ENCODE data around the gene GNLY.

Gene GNLY

DNA sequence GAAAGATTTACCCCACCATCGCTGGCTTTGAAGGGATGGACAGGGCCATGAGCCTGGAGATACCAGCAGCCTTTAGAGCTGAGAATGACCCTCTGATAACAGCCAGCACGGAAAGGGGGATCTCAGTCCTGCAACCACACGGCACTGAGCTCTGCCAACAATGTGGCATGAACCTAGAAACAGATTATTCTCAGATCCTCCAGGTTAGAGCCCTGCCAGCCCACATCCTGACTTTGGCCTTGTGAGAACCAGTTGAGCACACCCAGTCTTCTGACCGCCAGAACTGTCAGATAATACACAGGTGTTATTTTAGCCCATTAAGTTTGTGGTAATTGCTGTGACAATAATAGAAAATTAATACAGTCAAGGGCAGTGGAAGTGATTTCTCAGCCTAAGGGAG lies 9.4 kb upstream of the GNLY start:
- no peak for DNase-seq (ENCODE audit: low spot score)

DNA sequence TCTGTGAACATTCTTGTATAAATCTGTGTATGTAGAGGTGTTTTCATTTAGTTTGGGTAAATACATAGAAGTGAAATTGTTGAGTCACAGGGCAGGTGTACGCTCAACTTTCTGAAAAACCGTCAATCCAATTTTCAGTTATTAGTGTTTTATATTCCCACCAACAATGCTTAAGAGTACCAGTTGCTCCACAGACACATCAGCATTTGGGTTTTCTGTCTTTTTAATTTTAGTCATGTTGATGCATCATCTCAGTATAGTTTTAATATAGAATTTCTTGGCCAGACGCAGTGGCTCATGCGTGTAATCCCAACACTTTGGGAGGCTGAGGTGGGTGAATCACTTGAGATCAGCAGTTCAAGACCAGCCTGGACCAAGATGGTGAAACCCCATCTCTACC lies 3.2 kb upstream of the GNLY start:
- no peak for DNase-seq (ENCODE audit: low spot score)

DNA sequence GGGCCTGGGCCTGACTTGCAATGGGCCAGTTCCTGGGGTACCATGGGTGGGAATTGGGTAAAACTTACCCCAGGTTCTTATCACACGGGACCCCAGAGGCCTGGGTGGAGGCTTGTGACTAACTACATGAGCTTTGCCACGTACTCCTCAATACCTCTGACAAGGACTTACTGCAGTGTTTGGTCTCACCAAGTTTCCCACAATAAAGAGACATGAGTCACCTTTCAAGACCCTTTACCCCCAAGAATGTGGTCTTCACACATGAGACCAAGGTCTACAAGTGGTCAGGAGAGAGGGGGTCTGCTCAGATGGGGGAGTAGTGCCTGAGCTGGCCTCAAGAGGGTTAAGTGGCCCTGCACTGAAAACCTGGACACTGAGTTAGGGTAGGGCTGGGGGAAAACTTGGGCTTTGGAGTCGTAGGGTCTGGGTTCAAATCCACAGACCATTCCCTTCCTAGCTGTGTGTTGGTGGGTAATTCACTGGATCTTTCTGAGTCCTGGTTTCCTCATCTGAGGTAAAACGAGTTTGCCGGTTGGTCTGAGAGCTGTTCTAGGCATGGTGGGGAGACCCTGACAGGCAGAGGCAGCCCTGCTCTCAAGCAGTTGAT lies 2.0 kb upstream of the GNLY start:
- no peak for DNase-seq (ENCODE audit: low spot score)

DNA sequence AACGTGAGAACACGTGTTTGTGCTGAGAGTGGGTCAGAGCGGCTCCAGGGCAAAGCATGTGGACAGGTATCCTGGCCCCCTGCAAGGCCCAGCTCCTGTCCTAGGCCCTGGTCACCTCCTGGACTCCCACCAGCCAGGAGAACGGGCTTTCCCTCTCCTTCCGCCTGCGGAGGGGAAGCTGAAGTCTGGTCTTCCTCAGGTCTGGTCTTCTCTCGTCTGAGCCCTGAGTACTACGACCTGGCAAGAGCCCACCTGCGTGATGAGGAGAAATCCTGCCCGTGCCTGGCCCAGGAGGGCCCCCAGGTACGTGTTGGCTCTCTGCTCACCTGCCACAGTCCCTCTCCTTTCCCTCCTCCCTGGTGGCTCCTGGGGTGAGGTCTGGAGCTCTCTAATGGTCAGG lies 963 bp downstream of the GNLY start:
- no peak for DNase-seq (ENCODE audit: low spot score)

DNA sequence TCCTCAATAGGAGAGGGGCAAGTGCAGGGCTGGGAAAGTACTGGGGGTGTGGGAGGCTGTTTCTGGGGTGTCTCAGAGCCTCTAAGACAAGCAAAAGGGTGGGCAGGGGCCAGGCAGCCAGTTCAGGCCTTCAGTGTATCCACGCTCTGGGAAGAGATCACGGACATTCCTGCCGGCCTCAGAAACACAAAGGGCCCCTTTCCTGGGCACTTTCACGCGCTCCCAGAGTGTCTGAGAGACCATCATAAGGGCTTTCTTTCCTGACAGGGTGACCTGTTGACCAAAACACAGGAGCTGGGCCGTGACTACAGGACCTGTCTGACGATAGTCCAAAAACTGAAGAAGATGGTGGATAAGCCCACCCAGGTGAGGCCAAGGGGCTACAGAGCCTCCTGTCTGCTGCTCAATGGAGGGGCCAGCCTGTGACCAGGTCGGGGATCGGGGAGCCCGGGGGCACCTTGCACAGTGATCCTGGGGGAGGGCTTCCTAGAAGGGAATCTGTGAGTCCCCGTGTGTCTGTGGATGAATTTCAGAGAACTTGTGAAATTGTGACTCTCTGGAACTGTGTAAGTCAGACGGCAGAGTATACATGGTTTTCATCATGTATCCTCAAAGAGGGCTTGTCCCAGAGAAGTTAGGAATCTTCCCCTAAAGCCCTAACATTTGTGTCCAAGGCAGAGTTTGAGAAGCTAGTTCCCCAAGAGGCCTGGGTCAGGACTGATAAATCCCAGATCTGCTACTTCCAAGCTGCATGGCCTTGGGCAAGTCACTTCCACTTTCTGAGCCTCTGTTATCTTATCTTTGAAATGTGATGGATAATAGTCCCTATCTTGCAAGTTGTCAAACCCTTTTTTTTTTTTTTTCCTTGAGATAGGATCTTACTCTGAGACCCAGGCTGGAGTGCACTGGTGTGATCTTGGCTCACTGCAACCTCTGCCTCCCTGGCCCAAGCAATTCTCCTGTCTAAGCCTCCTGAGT lies 1.8 kb downstream of the GNLY start:
- no peak for DNase-seq (ENCODE audit: low spot score)

DNA sequence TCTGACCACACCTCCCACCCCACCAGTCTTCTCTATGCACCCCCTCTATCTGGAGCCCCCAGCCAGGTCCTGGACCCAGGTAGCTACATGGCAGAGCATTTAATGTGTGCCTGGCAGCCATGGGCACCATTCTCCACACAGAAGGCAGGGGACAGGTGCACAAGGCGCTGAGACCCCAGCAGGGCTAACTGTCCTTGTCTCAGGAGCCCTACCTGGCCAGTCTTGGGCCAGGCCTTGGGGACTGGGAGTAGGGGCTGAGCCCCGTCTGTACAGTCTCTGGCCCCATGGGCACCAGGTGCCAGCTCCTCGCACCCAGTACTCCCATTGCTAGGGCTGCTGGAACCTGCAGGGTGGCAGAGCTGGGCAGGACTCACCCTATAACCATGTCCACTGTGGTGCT lies 2.9 kb downstream of the GNLY start:
- DNase-seq (ENCODE audit: low spot score): no peak

DNA sequence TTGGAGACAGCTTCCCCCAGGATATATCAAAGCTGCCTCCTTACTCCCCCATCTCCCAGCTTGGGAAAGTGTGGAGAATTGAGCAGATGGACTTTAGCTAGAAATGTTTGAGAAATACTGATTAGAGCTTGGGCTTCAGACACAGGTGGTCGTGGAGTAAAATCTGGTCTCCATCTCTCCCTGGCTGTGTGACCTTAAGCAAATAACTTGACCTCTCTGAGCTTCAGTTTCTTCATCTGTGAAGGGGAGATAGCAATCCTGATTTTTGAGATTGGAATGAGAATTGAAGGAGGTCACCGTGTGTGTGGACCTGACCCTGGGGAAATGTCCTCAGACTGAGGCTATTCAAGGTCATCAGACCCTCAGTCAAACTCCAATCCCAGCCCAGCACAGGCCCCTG lies 3.6 kb downstream of the GNLY start:
- no peak for DNase-seq (ENCODE audit: low spot score)

DNA sequence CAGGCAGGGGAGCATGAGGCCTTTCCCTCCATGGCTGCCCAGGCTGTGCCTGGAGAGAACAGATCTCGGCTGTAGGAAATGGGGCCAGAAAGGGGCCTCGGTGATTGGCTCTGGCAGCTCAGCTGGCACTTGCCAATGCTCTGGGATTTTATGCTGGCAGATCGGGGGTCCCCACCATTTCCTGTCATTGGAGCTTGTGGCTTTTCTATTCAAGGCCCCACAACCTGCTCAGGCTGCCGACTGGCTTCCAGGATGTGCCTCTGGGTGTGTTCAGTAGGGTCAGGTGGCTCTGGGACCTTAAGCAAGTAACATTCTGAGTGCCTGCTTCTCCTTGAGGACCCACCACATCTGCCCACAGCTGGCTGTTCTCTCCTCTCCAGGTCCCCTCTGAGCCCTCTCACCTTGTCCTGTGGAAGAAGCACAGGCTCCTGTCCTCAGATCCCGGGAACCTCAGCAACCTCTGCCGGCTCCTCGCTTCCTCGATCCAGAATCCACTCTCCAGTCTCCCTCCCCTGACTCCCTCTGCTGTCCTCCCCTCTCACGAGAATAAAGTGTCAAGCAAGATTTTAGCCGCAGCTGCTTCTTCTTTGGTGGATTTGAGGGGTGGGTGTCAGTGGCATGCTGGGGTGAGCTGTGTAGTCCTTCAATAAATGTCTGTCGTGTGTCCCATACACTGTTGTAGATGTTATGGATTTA lies 4.2 kb downstream of the GNLY start:
- no peak for DNase-seq (ENCODE audit: low spot score)

DNA sequence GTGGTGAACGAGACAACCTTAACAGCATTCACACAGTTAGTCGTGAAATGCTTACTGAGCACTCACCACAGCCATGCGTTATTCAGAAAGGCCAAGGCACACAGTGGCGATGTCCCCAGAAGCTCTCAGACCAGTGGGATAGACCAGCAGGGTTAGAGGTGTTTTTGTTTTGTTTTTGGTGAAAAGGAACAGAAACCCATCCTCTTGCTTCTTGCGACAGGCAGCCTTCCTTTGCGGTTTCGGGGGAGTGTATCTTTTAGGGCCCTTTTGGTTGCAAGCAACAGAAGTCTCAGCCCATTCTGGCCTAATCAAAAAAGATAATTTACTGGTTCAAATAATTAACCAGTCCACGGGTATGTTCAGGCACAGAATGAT lies 4.7 kb downstream of the GNLY start:
- no peak for DNase-seq (ENCODE audit: low spot score)

DNA sequence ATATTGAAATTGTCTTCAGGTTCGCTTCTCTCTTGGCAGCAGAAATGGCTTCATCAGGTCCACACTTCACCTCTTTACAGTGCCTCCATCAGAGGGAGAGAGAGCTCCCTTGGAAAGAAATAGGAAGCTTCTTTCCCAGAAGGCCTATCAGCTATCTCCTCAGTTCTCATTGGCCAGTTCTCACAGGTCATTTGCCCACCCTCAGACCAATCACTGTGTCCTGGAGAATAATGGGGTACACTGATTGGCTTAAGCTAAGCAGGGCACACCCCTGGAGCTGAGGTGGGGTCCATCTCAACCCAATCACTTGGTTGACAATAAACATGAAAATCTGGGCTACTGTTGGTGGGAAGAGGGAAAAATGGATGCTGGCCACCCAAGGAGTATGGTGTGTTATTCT lies 5.2 kb downstream of the GNLY start:
- no peak for DNase-seq (ENCODE audit: low spot score)

DNA sequence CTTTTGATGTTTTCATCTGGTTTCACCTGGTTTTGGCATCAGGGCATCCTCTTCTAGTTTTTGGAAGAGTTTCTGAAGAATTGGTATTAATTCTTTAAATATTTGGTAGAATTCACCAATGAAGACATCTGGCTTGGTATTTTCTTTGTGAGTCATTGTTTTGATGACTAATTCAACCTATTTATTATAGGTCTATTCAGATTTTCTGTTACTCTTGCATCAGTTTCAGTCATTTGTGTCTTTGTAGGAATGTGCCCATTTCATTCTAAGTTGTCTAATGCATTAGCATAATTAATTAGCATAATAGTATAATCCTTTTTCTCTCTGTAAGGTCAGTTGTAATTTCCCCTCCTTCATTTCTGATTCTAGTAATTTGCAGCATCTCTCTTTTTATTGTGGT lies 8.0 kb downstream of the GNLY start:
- DNase-seq (ENCODE audit: low spot score): no peak

DNA sequence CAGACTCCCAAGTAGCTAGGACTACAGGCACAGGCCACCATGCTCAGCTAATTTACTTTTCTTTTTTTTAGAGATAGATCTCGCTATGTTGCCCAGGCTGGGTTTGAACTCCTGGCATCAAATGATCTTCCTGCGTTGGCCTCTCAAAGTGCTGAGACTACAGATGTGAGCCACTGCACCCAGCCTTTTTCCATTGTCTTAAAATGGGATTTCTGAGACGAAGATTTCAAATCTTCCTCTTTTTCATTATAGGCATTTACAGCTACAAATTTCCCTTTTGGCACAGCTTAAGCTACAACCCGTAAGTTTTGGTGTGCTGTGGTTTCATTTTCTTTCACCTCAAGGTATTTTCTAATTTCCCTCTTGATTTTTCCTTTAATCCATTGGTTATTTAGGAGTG lies 8.6 kb downstream of the GNLY start:
- DNase-seq (ENCODE audit: low spot score): no peak

DNA sequence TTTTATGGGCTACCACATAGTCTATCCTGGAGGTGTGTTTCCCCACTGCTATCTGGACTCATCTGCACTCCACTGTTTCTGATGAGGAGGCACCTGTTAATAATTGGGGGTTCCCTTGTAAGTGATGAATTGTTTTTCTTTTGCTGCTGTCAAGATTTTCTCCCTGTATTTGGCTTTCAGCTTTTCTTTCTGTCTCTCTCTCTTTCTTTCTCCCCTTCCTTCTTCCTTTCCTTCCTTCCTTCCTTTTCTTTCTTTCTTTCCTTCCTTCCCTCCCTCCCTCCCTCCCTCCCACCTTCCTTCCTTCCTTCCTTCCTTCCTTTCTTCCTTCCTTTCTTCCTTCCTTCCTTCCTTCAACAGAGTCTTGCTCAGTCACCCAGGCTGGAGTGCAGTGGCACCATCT lies 9.2 kb downstream of the GNLY start:
- no peak for DNase-seq (ENCODE audit: low spot score)

DNA sequence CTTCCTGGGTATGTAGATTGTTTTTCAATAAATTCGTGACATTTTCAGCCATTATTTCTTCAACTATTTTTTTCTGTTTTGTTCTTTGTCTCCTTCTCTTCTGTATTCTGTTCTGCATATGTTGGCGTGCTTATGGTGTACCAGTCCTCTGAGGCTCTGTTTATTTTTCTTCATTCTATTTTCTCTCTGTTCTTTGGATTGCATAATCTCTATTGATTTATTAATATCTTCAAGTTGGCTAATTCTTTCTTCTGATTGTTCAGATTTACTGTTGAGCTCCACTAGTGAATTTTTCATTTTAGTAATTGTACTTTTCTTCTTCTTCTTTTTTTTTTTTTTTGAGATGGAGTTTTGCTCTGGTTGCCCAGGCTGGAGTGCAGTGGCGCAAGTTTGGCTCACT lies 9.9 kb downstream of the GNLY start:
- no peak for DNase-seq (ENCODE audit: low spot score)

DNA sequence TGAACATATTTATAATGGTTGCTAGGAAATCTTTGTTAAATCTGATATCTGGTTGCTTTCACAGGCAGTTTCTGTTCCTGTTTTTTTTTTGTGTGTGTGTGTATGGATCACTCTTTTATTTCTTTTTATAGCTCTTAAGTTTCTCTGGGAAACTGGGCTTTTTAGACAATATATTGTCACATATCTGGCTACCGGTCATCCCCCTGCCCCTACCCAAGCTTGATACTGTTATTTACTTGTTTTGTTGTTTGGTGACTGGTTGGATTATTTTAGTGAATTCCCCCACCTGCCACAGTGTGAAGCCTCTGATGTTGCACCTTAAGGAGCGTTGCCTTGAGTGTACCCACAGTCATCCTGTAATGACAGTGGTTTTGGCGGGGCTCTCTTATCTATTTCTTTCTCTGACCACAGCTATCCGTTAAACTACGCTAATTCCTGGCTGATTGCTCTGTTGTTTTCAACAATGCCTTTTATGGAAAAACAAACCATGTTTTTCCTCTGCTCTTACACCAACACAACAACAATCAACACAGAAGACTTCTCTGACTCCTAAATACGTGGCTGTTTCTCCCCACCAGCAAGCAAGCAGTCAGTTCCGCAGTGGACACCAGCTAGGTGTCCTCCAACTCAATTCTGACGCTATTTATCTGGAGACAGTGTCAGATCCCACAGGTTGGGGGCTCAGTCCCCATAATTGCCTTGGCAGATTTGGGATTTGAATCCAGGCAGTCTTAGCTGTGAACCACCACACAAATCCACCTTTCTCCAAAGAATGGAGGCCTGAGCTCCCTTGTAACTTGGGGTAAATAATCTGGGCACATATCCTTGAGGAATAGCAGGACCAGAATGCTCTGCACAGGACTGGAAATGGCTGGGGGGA lies 10.9 kb downstream of the GNLY start:
- DNase-seq (ENCODE audit: low spot score): no peak

DNA sequence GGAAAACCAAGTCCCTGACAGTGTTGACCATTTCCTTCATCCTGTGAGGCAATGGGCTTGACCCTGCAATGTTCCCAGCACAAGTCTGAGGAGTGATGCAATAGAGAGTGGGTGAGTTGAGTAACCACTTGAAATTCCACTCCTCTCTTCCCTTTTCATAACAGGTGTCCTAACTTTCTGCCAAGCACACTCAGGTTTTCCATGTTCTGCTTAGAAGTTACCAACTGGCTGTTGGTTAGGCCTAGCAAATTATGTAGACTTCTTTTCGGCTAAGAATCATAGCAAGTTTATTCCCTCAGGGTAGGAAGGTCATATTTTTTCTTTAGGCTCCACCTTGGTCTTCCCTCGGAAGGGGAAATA lies 11.5 kb downstream of the GNLY start:
- DNase-seq (ENCODE audit: low spot score): peak; percentile 85

DNA sequence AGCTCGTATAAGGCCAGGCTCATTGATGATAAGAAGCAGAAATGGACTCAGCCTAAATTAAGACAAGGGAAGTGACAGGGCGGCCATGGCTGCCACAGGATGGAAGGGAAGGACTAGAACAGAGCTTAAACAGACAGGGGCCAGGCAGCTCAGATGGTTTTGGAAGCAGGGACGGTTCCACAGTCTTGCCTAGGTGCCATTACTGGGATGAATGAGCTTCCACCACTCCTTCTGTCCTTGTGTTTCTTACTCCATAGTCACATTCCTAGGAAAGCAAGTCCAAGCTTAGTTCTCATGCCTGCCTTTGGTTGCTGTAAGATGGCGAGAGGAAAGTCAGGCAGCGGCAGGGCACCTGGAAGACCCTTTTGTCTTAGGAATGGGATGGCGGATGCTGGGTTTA lies 11.9 kb downstream of the GNLY start:
- DNase-seq (ENCODE audit: low spot score): no peak

DNA sequence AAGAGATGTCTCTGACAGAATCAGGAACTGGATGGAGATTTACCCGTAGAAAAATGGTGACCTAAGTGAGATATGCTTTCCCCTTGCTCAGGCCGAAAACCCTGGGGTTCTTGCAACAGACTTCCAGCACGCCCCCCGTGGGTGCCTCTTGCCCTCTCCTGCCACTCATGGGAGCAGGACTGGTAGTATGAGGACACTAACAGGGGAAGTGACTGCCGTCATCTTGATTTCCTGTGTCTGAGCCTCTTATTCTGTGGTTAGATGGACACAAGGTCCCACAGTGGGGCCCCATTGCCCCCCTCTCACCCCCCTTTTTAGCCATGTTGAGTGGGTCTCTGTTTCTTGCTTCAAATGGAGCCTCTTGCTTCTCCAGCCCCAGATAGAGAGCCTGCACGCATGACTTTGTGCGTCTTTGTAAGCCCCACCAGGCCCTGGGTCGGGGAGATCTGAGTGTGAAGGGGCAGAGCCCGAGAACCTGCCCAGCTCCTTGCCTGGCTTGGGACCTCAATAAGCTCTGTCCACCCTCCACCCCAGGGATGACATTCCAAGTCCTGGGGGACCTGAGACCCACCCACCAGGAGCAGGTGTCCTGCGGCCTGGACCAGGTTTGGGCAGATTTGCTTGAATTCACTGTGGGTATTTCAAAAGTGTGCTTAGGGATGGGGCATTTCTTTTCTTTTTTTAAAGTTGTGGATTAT lies 12.6 kb downstream of the GNLY start:
- no peak for DNase-seq (ENCODE audit: low spot score)

DNA sequence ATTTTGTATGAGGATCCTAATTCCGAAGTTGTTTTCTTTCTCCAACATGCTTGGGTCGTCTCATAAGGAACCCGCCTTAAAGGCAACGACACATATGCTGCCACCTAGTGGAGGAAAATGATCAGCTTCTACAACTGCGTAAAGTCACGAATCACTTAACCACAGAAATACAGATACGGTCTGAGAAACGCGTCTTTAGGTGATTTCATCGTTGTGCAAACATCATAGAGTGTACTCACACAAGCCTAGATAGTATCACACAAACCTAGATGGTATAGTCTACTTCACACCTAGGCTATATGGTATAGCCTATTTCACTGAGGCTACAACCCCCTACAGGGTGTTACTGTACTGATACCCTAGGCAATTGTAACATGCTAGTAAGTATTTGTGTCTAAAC lies 13.1 kb downstream of the GNLY start:
- peak; percentile 78 for DNase-seq (ENCODE audit: low spot score)

DNA sequence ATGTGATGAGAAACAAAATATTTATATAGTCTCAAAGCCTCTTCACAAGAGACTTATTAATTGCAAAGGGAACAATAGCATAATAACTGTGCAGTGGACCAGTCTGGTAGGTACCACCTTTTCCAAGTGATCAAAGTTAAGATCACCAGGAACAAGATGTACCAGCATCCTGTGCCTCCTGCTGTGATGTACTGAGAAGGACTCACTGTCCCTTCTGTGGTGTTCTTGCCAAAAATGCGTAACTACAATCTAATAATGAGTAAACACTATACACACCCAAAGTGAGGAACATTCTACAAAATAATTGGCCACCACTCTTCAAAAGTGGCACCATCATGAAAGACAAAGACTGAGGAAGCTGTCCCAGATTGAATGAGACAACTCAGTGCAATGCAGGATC lies 14.5 kb downstream of the GNLY start:
- no peak for DNase-seq (ENCODE audit: low spot score)

DNA sequence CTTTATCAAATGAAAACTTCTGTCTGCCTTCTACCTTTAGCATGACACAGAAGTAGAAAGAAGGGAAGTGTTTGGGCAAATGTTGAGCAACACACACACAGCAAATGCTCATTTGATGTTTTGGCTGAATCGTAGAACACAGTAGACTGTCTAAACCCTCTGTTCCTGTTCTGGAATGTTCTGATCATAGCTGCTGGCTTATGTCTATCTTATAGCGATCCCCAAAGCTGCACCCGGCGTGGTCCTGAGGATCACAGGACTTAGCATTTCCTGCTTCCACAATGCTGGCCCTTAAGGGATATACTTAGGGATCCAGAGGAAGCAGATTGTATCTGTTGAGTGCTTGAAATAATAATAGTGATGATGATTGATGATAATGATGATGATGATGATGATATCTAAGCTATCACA lies 15.2 kb downstream of the GNLY start:
- DNase-seq (ENCODE audit: low spot score): no peak

Data from AG20443 (cell line).